ENCODE data around the gene EGFL7.

Gene EGFL7

GRCh38 chr9:136662326-136662655 is 425 bp upstream of the EGFL7 start:
- no peak for FAIRE-seq

- no peak for FAIRE-seq
These were observed 1.5 kb downstream of the EGFL7 start for GRCh38 chr9:136664000-136664915.

GRCh38 chr9:136665111-136665703 is 2.5 kb downstream of the EGFL7 start:
- FAIRE-seq, result no peak

- FAIRE-seq, result no peak
These were observed 3.1 kb downstream of the EGFL7 start for GRCh38 chr9:136665704-136666371.

- no peak for FAIRE-seq
These were observed 3.9 kb downstream of the EGFL7 start for GRCh38 chr9:136666372-136667213.

GRCh38 chr9:136667214-136667939 is 4.7 kb downstream of the EGFL7 start:
- no peak for FAIRE-seq

GRCh38 chr9:136667940-136668760 is 5.4 kb downstream of the EGFL7 start:
- no peak for FAIRE-seq

GRCh38 chr9:136668983-136669790 is 6.5 kb downstream of the EGFL7 start:
- FAIRE-seq, result no peak

GRCh38 chr9:136669791-136670464 is 7.2 kb downstream of the EGFL7 start:
- FAIRE-seq, result no peak

- FAIRE-seq, result no peak
These were observed 8.0 kb downstream of the EGFL7 start for GRCh38 chr9:136670576-136671253.

GRCh38 chr9:136671254-136671614 is 8.5 kb downstream of the EGFL7 start:
- no peak for FAIRE-seq

- FAIRE-seq, result no peak
These were observed 9.1 kb downstream of the EGFL7 start for GRCh38 chr9:136671646-136672430.

GRCh38 chr9:136672431-136673087 is 9.8 kb downstream of the EGFL7 start:
- no peak for FAIRE-seq

- FAIRE-seq, result no peak
These were observed 10.6 kb downstream of the EGFL7 start for GRCh38 chr9:136673088-136673974.

GRCh38 chr9:136673975-136674785 is 11.5 kb downstream of the EGFL7 start:
- FAIRE-seq, result no peak

- FAIRE-seq, result no peak
These were observed 12.2 kb downstream of the EGFL7 start for GRCh38 chr9:136674786-136675349.
